Gastroesophageal sphincter (tissue), 3 donors: ENCODE data around the gene ANKRD13A.

ENCODE experiments used
- EP300 ChIP-seq: sonication (generic); formaldehyde crosslinking; IDR thresholded peaks from one replicate; pipeline ENCODE4 v1.6.1; 2017; ENCODE audit warnings: antibody characterized with exemption, mild to moderate bottlenecking
- POLR2A ChIP-seq, 2 donors: fragments of 450-650 bp; IDR thresholded peaks; one replicate each; pipeline ENCODE4 v1.6.1; 2017; ENCODE audit warnings: antibody characterized with exemption in 2 of 2, mild to moderate bottlenecking in 2 of 2, moderate library complexity in 1 of 2
- TF ChIP-seq, protein P1 (sequence below), 4 experiments: fragments of 200-600 bp in 2 of 4; fragments of 450-650 bp in 2 of 4; sonication (generic) in 1 of 4; IDR thresholded peaks; one replicate each; pipeline ENCODE4 v1.5.1; 2017 to 2019; ENCODE audit warnings: antibody characterized with exemption in 4 of 4, mild to moderate bottlenecking in 2 of 4, moderate library complexity in 2 of 4

DNA sequence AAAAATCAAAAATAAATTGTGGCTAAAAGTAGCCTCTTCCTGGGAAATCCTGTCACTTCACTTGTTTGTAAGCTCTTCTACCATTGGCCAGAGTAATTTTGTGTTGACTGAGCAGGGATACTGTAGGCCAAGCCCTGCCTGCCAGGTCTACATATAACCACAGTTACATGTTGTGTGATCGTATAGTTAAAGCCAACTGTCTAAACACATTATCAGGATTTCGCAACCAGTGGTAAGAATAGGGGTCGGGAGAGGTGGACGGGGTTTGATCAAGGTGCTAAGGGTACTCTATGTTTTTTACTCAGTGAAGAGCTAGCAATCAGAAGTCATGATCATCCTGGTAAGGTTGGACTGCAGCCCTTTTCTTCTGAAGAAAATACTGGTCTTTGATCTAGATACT lies 13.4 kb downstream of the ANKRD13A start:
- no peak for TF ChIP-seq EP300
- TF ChIP-seq, protein P1, sequence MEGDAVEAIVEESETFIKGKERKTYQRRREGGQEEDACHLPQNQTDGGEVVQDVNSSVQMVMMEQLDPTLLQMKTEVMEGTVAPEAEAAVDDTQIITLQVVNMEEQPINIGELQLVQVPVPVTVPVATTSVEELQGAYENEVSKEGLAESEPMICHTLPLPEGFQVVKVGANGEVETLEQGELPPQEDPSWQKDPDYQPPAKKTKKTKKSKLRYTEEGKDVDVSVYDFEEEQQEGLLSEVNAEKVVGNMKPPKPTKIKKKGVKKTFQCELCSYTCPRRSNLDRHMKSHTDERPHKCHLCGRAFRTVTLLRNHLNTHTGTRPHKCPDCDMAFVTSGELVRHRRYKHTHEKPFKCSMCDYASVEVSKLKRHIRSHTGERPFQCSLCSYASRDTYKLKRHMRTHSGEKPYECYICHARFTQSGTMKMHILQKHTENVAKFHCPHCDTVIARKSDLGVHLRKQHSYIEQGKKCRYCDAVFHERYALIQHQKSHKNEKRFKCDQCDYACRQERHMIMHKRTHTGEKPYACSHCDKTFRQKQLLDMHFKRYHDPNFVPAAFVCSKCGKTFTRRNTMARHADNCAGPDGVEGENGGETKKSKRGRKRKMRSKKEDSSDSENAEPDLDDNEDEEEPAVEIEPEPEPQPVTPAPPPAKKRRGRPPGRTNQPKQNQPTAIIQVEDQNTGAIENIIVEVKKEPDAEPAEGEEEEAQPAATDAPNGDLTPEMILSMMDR (IDR thresholded peaks at IDR 0.05), result no peak
- TF ChIP-seq POLR2A (IDR thresholded peaks at IDR 0.05), result no peak
